Measurements from ENCODE around the gene ZNF630. TPM values are rescaled to one million over a fixed set of nuclear protein-coding genes. Genes with fewer than 3 reads are reported as not detected.

The ZNF630 gene
- 3.0 TPM for total RNA-seq (2021; ENCODE audit: unreplicated experiment)
- polyA plus RNA-seq (2012; ENCODE audit: insufficient read length): 1.8 TPM
- percentile 46 among the genes with signal in this experiment for Bru-seq, nascent RNA
- BruChase-seq, experiment 1, labeled RNA remaining after a 2-hour chase: percentile 59 among the genes with signal in this experiment
- BruChase-seq, experiment 2, labeled RNA remaining after a 6-hour chase: percentile 55 among the genes with signal in this experiment
- long read RNA-seq: 0 reads

DNA sequence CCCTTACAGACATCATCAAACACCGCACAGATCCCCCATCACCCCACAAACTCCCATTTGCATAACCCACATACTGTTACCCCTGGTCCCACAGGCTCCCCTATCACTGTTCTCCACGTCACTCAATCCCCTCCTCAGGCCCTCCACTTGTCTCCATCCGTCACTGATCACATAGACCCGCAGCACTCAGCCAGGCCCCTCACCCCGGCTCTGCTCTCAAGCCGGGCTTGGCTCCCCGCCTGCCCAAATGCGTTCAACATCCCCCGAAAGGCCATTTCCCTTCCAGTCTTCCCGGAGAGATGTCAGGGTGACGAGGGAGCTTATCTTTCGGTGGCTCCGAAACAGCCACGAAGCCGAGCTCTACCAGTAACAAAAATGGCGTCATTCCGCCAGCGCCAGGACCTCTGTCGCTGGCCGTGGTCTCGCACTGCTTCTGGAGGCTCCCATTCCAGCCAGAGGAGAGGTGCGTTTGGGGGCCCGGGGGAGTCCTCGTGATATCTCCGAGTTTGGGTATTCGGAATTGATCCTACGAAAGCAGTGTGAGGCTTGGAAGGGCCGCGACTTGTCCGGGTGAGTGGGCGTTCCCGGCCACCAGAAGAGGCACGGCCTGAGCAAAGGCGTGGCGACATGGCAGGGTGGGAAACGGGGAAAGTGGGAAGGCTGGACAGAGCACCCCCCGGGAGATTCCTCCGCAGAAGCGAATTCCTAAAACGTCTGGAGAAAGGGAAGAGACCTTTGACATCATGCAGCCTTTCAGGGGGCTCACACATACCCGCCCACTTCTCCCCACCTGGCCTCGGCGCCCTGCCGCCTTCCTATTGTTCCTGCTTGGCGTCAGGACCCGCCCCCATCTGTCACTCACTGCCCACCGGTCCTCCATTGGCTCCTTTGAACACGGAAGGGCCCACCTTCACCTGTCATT is at the start of gene ZNF630:
ZNF630 (minus strand) TSS at position 577 of the 922 bp plus-strand sequence. CDS start 4,754 bp downstream, outside the sequence.
- CTCF ChIA-PET: no interaction called here
- in situ Hi-C loops (cut with HindIII; ENCODE audit: low pct_unique_long_range_greater_than_20kb, low sequenced_read_pairs) (no loop called here), intact Hi-C loops (cut with micrococcal nuclease; ENCODE audit: unreplicated experiment) (no loop called here)
- POLR2A ChIA-PET: no interaction called here
- ATAC-seq: peak; percentile 97
- Histone ChIP-seq H3K27ac (ENCODE audit: low read length) (peak within 1 kb of the TSS; percentile 86), H3K4me1 (ENCODE audit: control insufficient read depth, insufficient read depth, low read length) (no peaks in the 10 kb centered on the region), H3K36me3 (ENCODE audit: control insufficient read depth, insufficient read depth, low read length) (no peaks in the 10 kb centered on the region), H3K9me3 (ENCODE audit: control insufficient read depth, insufficient read depth, low read depth, low read length) (no peaks in the 10 kb centered on the region), H3K27me3 (ENCODE audit: control insufficient read depth, insufficient read depth, low read length) (no peaks in the 10 kb centered on the region), H3K4me3 (ENCODE audit: low read depth in 2 of 2, low read length in 2 of 2) (peak within 1 kb of the TSS; percentile 68 to 70)
- TSS peak; percentile 92 for BruUV-seq (replicated peaks)
- TF ChIP-seq TCF7L2 (IDR thresholded peaks at IDR 0.05; ENCODE audit: low read depth, low read length): no peak
- no peak for TF ChIP-seq SIN3A (IDR thresholded peaks at IDR 0.05; ENCODE audit: borderline replicate concordance, insufficient read depth, low read depth, low read length)
- TF ChIP-seq, protein P1, sequence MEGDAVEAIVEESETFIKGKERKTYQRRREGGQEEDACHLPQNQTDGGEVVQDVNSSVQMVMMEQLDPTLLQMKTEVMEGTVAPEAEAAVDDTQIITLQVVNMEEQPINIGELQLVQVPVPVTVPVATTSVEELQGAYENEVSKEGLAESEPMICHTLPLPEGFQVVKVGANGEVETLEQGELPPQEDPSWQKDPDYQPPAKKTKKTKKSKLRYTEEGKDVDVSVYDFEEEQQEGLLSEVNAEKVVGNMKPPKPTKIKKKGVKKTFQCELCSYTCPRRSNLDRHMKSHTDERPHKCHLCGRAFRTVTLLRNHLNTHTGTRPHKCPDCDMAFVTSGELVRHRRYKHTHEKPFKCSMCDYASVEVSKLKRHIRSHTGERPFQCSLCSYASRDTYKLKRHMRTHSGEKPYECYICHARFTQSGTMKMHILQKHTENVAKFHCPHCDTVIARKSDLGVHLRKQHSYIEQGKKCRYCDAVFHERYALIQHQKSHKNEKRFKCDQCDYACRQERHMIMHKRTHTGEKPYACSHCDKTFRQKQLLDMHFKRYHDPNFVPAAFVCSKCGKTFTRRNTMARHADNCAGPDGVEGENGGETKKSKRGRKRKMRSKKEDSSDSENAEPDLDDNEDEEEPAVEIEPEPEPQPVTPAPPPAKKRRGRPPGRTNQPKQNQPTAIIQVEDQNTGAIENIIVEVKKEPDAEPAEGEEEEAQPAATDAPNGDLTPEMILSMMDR (IDR thresholded peaks at IDR 0.05): no peak
- no peak for TF ChIP-seq POLR2AphosphoS5 (IDR thresholded peaks at IDR 0.05; ENCODE audit: low read depth, low read length)
- TF ChIP-seq, protein P2, sequence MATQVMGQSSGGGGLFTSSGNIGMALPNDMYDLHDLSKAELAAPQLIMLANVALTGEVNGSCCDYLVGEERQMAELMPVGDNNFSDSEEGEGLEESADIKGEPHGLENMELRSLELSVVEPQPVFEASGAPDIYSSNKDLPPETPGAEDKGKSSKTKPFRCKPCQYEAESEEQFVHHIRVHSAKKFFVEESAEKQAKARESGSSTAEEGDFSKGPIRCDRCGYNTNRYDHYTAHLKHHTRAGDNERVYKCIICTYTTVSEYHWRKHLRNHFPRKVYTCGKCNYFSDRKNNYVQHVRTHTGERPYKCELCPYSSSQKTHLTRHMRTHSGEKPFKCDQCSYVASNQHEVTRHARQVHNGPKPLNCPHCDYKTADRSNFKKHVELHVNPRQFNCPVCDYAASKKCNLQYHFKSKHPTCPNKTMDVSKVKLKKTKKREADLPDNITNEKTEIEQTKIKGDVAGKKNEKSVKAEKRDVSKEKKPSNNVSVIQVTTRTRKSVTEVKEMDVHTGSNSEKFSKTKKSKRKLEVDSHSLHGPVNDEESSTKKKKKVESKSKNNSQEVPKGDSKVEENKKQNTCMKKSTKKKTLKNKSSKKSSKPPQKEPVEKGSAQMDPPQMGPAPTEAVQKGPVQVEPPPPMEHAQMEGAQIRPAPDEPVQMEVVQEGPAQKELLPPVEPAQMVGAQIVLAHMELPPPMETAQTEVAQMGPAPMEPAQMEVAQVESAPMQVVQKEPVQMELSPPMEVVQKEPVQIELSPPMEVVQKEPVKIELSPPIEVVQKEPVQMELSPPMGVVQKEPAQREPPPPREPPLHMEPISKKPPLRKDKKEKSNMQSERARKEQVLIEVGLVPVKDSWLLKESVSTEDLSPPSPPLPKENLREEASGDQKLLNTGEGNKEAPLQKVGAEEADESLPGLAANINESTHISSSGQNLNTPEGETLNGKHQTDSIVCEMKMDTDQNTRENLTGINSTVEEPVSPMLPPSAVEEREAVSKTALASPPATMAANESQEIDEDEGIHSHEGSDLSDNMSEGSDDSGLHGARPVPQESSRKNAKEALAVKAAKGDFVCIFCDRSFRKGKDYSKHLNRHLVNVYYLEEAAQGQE (IDR thresholded peaks at IDR 0.05; ENCODE audit: insufficient read depth in 1 of 2, low read depth in 2 of 2, low read length in 1 of 2): no peak
- DNase-seq (ENCODE audit: low read depth, low spot score): no peak

GRCh38 chrX:48107717-48108116 is 36.3 kb upstream of the ZNF630 start:
- BruUV-seq (replicated peaks): no TSS peak
- Histone ChIP-seq H3K27me3 (ENCODE audit: control insufficient read depth, insufficient read depth, low read length) (no peaks in the 10 kb centered on the region), H3K9me3 (ENCODE audit: control insufficient read depth, insufficient read depth, low read depth, low read length) (no peaks in the 10 kb centered on the region), H3K4me3 (ENCODE audit: low read depth in 2 of 2, low read length in 2 of 2) (no peak overlapping the region), H3K4me1 (ENCODE audit: control insufficient read depth, insufficient read depth, low read length) (no peaks in the 10 kb centered on the region), H3K36me3 (ENCODE audit: control insufficient read depth, insufficient read depth, low read length) (no peaks in the 10 kb centered on the region), H3K27ac (ENCODE audit: low read length) (no peak overlapping the region)
- TF ChIP-seq, protein P2 (IDR thresholded peaks at IDR 0.05; ENCODE audit: insufficient read depth in 1 of 2, low read depth in 2 of 2, low read length in 1 of 2): no peak
- POLR2A ChIA-PET: no interaction called here
- in situ Hi-C loops (cut with HindIII; ENCODE audit: low pct_unique_long_range_greater_than_20kb, low sequenced_read_pairs): no loop called here
- no peak for ATAC-seq
- no peak for DNase-seq (ENCODE audit: low read depth, low spot score)
- intact Hi-C loops (cut with micrococcal nuclease; ENCODE audit: unreplicated experiment): no loop called here
- CTCF ChIA-PET: no interaction called here
